Right atrium auricular region (tissue), 2 donors: ENCODE data around the gene S100A1. TPM values are rescaled to one million over a fixed set of nuclear protein-coding genes. Genes with fewer than 3 reads are reported as not detected.

Experiments used
- DNase-seq: peaks from one replicate; pipeline ENCODE4 v3.0.0-alpha.2; 2019; ENCODE audit warnings: low spot score
- H3K27ac ChIP-seq, 2 donors: fragments of 200-600 bp; sonication (generic); 1 replicate in 1 of 2; 2 replicates in 1 of 2; pipeline ENCODE4 v1.5.1; 2016 to 2019
- H3K27me3 ChIP-seq, 2 donors: fragments of 200-600 bp; sonication (generic); one replicate each; pipeline versions ENCODE4 v1.5.1 to v1.6.0; 2017 to 2019
- H3K36me3 ChIP-seq: fragments of 200-600 bp; sonication (generic); one replicate; pipeline ENCODE4 v1.5.1; 2016
- H3K4me1 ChIP-seq, 2 donors: fragments of 200-600 bp; sonication (generic); one replicate each; pipeline versions ENCODE4 v1.5.1 to v1.6.0; 2017 to 2019
- H3K4me3 ChIP-seq, 2 donors: fragments of 200-600 bp; sonication (generic); 1 replicate in 1 of 2; 2 replicates in 1 of 2; pipeline ENCODE4 v1.5.1; 2017 to 2019; ENCODE audit warnings: mild to moderate bottlenecking in 1 of 2, moderate library complexity in 1 of 2
- H3K9me3 ChIP-seq, 2 donors: fragments of 200-600 bp; sonication (generic); one replicate each; pipeline ENCODE4 v1.5.1; 2019
- CTCF ChIP-seq, 2 donors: fragments of 200-600 bp; sonication (generic); IDR thresholded peaks; one replicate each; pipeline ENCODE4 v1.5.1; 2019; ENCODE audit warnings: antibody characterized with exemption in 2 of 2
- total RNA-seq, 2 donors: library from RNA; depleted of rRNA; stranded (reverse); fragments of >200 nt; gene quantifications; one replicate each; pipeline ENCODE4 v1.1.0, GENCODE V29; 2016

The S100A1 gene
- total RNA-seq, 2 donors from 2014 or later = 965 to 2,413 TPM

GRCh38 chr1:153614189-153614900 lies 13.9 kb upstream of the S100A1 start:
- no peaks in the 10 kb centered on the region for H3K27me3 ChIP-seq
- no peak for TF ChIP-seq CTCF (IDR thresholded peaks at IDR 0.05)
- peaks cover 12% of the 10 kb centered on the region for H3K36me3 ChIP-seq
- no peak for DNase-seq
- no peak overlapping the region for H3K4me3 ChIP-seq
- no peak overlapping the region for H3K27ac ChIP-seq
- H3K9me3 ChIP-seq = no peaks in the 10 kb centered on the region
- peaks cover 0 to 56% of the 10 kb centered on the region in 2 donors for H3K4me1 ChIP-seq

- no peak for DNase-seq
- Histone ChIP-seq H3K27me3 (no peaks in the 10 kb centered on the region), H3K4me3 (no peak overlapping the region), H3K36me3 (peaks cover 15% of the 10 kb centered on the region), H3K4me1 (peaks cover 0 to 51% of the 10 kb centered on the region in 2 donors), H3K9me3 (no peaks in the 10 kb centered on the region), H3K27ac (no peak overlapping the region)
- no peak for TF ChIP-seq CTCF (IDR thresholded peaks at IDR 0.05)
These were observed 13.3 kb upstream of the S100A1 start for GRCh38 chr1:153614906-153615305.

GRCh38 chr1:153615406-153615805 lies 12.8 kb upstream of the S100A1 start:
- Histone ChIP-seq H3K4me3 (no peak overlapping the region), H3K9me3 (no peaks in the 10 kb centered on the region), H3K36me3 (peaks cover 20% of the 10 kb centered on the region), H3K4me1 (peaks cover 0 to 46% of the 10 kb centered on the region in 2 donors), H3K27ac (no peak overlapping the region), H3K27me3 (no peaks in the 10 kb centered on the region)
- no peak for DNase-seq
- TF ChIP-seq CTCF (IDR thresholded peaks at IDR 0.05) = no peak

- Histone ChIP-seq H3K36me3 (peaks cover 23% of the 10 kb centered on the region), H3K9me3 (no peaks in the 10 kb centered on the region), H3K4me3 (no peak within 1 kb of the TSS), H3K27ac (peak within 1 kb of the TSS; percentile 68 to 70), H3K4me1 (peaks cover 0 to 36% of the 10 kb centered on the region in 2 donors), H3K27me3 (no peaks in the 10 kb centered on the region)
- DNase-seq = no peak
- no peak for TF ChIP-seq CTCF (IDR thresholded peaks at IDR 0.05)
These were observed 11.9 kb upstream of the S100A1 start, which contains the start of gene S100A14 for GRCh38 chr1:153616144-153616916. S100A14 (minus strand) TSS chr1:153616325; CDS start chr1:153615858, 467 bp downstream.

DNA sequence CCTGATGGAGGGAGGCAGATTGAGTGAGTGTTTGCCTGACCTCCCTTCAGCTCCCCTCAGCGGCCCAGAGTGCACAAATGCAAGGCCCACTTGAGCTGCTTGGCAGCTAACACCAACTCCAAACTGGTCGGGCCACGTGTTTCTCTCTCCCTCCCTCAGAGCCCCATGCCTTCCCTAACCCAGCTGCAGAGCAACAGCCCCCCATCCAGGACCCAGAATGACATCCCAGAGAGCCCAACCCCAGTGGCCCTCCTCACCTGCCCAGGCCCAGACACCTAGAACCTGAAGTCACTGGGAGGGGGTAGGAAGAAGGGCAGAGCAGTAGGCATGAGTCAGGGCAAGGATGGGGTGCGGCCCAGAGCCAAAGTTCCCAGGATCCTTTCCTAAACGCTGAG lies 11.3 kb upstream of the S100A1 start:
- no peak overlapping the region for H3K4me3 ChIP-seq
- H3K36me3 ChIP-seq = peaks cover 23% of the 10 kb centered on the region
- no peak for DNase-seq
- peaks cover 0 to 34% of the 10 kb centered on the region in 2 donors for H3K4me1 ChIP-seq
- no peaks in the 10 kb centered on the region for H3K27me3 ChIP-seq
- no peaks in the 10 kb centered on the region for H3K9me3 ChIP-seq
- TF ChIP-seq CTCF (IDR thresholded peaks at IDR 0.05) = no peak
- peak overlapping the region; percentile 68 to 70 for H3K27ac ChIP-seq
